Measurements from ENCODE around the gene NRIP3.

DNA sequence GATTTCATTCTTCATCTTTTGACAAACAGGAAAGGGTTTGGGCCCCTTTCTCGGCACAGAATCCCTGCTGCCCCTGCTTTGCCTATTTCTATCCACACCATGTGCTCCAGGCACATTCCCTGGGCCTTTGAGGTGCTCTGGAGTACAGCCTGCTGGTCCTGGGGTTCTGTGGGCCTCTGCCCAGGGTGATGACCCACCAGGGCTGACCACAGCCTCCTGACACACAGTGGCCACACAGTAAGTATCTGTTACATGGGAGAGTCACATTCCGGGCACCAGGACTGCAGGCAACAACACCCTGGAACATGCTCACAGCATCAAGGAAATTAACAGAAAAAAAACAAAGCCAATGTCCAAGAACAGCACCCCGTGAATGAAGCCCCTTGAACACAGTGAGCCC lies 48.5 kb upstream of the NRIP3 start:
- TF ChIP-seq POLR2A (IDR thresholded peaks at IDR 0.05): no peak
- TF ChIP-seq, protein P1, sequence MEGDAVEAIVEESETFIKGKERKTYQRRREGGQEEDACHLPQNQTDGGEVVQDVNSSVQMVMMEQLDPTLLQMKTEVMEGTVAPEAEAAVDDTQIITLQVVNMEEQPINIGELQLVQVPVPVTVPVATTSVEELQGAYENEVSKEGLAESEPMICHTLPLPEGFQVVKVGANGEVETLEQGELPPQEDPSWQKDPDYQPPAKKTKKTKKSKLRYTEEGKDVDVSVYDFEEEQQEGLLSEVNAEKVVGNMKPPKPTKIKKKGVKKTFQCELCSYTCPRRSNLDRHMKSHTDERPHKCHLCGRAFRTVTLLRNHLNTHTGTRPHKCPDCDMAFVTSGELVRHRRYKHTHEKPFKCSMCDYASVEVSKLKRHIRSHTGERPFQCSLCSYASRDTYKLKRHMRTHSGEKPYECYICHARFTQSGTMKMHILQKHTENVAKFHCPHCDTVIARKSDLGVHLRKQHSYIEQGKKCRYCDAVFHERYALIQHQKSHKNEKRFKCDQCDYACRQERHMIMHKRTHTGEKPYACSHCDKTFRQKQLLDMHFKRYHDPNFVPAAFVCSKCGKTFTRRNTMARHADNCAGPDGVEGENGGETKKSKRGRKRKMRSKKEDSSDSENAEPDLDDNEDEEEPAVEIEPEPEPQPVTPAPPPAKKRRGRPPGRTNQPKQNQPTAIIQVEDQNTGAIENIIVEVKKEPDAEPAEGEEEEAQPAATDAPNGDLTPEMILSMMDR (IDR thresholded peaks at IDR 0.05 in 4 of 5, conservative IDR thresholded peaks at IDR 0.05 in 1 of 5): no peak
